Measurements from ENCODE around the gene LARGE1.

LARGE1 gene

DNA sequence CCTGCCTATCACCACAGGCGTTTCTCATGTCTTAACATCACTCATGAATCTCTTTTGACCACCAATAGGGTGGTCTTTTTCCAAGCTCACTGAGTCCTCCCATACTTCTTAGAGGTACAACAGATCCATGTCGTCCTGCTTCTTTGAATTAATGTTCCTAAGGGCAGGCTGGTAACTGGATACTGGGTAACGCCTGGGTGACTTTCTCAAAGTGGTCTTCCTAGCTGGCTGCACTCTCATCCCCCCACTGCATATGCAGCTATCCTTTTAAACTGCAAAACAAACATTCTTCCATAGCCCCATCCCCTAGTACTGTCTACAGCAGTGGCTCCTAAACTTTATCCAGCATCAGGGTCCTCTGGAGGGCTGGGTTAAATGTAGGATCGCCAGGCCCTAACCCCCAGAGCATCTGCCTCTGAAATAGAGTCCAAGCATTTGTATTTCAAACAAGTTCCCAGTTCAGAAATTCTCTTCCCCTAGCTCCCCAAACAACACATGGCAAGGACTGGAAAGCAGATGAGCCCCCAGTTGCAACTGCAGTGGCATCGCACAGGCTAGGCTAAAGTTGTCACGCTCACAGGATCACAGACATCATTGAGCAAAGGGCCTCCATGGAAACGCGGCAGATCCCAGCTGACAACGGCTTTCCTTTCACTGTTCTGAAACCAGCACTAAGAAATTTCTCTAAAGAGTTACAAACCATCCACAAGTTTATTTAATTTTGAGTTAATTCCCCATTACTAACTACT, 204.9 kb downstream of the LARGE1 start:
- DNase-seq = no peak

DNA sequence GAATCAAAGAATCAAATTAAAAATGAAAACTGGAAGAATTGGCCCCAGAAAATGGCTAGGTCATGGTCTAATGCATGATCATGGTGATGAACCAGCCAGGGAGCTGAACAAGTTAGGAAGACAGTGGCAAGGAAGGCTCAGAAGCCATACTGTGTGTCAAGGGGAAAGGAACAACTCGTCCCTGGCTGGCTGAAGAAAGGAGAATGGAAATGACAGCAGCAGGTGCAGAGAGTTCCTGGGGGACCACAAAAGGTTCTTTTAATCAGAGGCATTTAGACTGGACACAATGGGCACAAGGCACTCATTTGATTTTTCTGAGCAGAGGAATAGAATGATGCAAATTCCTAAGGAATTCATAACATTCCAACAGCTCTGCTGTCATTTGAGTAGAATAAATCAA, 209.9 kb downstream of the LARGE1 start:
- no peak for DNase-seq

DNA sequence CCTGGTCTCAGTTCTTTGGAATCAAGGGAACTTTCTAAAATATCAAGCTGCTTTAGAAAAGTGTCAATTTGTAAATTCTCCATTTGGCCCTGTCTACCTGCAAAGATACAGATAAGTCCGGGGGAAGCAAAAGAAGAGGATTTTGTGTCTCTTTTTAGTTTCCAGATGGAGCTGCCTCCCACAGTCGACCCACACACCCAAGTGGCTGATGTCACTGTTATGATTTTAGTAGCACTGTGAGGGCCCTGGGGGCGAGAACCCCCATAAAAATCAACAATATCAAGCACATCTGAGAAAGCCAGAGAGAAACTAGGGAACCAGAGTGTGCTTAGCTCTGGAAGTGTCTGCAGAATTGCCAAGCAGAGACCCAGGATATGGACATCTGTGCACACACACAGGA, 212.7 kb downstream of the LARGE1 start:
- no peak for DNase-seq

DNA sequence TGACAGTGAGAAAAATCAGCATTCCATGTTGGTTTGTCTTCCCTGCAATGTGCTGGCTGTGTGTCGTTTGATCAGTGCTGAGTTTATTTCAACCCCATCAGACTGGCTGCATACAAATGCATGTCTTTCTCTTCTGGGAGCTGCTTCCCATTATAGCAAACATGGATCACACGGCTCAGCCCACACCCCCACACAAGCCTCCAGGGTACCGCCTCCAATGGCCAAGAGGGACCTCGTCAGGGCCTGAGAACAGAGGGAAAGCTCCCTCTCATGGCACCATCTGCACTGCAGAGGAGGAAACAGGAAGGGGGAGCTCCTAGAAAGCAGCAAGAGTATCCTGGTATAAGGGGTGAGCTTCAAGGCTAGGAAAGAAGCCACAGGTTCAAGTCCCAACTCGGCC, 214.2 kb downstream of the LARGE1 start:
- no peak for DNase-seq

DNA sequence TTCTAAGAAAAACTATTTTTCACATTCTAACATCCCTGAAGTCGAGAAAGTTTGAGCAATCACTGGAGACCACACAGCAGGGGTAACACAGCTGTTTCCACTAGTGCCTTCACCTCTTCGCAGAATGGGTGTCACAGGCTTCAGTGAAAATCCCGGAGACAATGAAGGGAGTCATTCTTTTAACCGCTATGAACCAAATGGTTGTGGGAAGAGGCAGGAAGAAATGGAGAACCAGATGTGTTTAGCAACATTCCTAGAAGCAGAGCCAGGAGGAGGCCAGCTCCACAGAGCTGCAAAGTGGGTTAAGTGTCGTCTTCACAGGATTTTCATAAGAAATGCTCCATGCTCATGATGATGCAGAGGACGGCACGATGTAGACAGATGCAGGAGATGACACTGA, 221.1 kb downstream of the LARGE1 start:
- DNase-seq = no peak

DNA sequence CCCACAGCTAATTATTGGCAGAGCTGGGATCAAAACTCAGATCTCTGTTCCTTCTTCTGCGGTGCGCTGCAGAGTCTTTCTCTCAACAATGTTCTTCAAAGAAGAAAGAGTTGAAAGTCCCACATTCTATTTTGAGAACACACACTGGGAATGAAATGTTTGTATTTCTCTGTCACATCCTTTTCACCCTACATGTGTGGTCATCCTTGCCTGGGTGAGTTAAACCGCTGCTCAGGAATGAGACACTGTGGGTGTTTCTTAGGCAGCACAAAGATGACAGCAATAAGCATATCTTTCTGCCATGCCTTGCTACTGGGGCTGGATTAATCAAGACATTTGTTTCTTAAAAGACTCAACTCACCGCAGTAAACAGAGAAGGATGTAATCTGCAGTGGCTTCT, 222.6 kb downstream of the LARGE1 start:
- DNase-seq = no peak

DNA sequence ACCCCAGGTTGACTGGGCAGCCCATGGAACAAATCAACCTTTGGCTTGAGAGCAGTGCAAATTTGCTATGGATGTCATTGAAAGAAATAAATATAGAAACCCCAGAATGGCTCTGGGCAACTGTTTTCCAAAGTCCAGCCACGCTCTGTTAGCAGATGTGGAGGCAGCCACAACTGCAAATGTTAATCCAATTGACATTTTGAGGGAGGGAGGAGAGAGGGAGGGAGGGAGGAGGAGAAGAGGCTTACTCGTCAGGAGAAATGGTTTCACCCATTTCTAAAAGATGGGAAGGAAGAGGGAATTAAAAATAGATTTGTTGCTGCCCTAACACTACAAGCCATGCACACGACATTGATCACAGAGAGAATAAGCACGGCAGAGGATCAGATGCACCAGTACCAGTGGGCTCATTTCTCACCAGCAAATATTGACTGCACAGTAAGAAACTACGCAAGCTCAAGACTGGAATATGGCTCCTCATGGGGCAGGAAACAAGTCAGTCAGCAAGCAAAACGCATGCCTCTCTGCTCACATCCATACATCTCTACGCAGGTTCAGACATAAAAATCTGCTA, 229.1 kb downstream of the LARGE1 start:
- DNase-seq = no peak

DNA sequence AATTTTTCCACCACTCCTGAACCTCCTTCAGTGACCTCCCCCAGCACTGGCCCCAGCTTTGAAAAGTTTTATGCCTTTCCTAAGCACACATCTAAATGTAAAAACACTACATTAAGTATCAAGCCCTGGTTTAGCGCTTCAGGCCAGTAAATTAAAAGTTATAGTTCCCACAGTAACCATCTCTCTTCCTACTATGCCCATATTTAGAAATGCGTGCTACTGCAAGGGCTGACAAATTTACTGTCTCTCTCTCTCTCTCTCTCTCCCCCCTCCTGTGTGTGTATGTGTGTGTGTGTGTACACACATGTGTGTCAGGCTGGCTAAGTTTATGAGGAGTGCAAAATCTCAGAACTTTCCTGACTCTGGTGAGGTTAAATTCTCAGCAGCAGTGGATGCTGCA, 231.4 kb downstream of the LARGE1 start:
- DNase-seq = no peak

DNA sequence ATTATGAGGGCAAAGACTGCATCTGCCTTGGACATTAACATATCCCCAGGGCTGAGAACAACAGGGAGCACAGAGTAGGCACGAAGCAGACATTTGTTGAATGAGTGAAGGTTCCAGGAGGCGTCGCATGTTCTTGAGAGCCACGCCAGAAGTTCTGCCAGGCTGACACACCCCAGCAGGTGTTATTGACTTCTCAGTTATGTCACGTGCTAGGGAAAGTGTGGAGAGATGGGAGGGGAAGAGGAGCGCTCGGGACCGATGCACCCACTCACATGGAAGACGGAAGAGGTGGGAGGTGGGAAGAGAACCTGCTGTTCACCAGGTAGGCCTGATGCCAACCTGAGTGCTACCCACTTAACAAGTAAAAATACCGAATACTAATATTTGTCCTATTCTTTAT, 232.8 kb downstream of the LARGE1 start:
- DNase-seq = no peak

DNA sequence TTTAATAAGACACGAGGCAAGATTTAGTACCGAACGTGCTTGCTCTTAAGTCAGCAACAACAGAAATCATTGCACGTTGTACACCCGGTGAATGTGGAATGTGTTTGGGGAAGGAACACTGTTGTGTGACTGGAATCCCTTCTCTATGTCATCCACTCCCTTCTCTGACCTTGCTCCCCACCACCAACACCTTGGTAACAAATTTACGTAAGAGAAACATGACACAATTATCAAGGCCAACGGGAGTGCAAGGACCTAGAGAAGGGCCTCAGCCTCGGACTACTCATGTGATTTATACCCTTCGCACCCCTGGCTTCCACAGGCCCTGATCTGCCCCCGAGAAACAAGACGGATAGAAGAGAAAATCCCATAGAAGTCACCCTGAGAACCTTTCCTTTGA, 236.2 kb downstream of the LARGE1 start:
- no peak for DNase-seq

DNA sequence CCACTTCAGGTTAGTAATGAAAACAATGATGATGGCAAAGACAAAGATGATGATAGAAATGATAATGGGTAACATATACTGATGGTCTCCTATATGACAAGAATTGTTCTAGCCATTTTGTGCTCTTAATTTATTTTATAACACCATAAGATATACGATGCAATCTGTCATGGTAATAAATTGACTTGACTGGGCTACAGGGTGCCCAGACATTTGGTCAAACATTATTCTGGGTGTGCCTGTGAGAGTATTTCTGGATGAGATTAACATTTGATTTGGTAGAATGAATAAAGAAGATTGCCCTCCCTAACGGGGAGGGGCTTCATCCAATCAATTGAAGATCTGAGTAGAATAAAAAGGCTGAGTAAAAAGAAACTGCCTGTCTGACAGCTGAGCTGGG, 237.3 kb downstream of the LARGE1 start:
- DNase-seq = no peak

DNA sequence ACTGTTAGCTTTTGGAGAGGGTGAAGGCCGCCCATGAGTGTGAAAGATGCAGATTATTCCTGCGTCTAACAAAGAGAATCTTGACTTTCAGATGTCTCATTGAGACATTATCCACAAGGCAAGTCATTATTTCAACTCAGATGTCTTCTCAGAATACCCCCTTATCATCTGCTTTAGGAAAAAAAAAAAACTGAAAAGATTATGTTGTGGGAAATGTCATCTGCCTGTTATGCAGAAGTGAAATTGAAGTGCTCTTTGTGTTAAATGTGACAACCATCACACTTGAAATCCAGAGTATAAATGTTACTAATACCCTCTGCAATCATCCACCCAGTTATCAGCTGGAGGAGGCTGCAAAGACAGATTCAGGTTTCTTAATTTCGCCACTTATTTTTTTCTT, 239.6 kb downstream of the LARGE1 start:
- DNase-seq = no peak

DNA sequence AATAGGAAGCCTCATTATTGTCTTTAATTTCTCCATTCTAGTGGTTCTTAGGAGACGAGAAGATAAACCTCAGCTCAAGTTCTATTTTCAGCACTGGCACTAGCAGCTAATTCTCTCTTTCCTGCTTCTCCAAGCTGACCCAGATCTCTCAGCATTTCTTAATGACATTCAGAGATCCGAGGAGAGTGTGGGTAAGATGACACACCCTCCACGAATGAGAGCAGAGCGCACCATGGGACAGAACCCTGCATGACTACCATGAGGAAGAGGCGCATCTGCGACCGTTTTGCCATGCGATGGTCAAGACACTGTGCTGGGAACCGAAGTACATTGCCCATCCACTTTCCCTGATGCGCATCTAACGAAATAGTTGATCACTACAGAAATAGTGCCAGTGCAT, 241.8 kb downstream of the LARGE1 start:
- DNase-seq = no peak

DNA sequence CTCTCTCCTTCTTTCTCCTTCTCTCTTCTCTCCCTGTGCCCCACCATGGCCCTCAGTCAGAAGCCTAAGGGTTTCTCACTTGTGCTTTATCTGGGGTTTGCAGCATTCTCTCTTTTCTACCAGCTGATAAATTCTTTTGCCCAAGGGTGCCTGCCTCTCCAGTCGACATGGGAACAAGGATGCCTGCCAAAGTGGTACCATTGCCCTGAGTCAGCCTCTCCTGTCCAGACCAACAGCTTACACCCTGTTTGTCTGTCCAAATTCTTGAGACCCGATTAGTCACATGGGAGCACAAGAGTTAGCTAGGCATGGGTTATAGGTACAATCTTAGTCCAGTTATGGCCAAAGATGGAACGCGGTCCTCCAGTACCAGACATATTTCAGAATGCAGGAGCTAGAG, 242.7 kb downstream of the LARGE1 start:
- DNase-seq = no peak

DNA sequence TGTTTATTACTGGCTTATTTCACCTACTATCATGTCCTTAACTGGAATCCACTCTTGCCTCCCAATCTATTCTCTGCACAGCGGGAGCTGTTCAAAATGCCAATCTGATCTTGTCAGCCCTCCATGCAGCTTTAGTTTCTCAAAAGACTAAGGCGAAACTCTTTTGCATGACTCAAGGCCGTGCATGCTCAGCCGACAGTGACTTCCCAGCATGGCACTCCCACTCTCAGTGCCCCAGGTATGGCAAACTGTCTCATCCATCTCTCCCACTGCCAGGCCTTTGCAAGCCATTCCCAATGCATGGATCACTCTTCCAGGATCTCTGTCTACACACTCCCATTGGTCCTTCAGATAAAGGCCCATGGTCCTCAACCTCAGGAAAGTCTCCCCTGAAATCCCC, 245.9 kb downstream of the LARGE1 start:
- no peak for DNase-seq

DNA sequence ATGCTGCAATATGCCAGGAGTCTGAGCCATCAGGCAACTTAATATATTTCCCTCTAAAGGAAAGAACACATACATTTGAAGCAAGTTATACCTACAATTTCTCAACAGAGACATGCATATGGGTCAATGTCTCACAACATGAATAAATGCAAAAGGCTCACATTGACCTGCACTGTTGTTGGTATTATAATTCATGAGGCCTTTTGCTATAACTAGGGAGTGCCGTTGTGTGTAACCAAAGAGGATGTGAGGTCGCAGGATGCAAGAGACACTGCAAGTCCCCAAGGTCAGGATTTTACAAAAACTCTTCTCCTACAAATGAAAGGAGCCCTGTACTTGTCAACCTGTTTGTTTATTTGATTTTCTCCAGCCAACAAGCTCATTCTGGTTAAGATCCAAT, 250.5 kb downstream of the LARGE1 start:
- no peak for DNase-seq

DNA sequence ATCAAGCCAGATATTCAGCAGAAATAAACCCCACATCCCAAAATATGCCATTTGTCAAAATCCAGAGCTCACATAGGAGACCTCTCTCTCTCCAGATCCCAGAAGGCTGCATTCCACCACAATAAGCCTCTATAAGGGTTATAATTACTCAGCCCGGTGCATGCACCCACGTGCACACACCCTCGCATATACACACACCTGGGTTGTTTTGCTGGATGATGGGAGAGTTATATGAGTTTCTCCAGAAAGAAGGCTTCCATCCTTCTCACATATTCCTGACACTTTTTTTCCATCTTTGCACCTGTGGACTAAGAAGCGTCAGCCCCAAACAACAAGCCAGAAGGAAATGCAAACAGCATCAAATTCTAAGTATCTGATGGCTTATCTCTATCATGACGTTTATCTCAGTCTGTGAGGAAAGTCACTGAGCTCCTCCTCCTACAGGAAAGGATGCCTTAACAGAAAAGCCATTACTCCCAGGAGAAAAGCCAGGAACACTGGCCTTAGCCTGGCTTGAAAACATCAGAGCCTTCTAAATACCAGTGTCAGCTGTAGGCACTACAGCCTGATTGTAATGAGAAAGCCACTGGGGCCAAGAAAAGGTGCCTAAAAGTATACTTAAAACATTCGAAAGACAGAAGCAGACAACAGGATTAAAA, 253.2 kb downstream of the LARGE1 start:
- DNase-seq = no peak

DNA sequence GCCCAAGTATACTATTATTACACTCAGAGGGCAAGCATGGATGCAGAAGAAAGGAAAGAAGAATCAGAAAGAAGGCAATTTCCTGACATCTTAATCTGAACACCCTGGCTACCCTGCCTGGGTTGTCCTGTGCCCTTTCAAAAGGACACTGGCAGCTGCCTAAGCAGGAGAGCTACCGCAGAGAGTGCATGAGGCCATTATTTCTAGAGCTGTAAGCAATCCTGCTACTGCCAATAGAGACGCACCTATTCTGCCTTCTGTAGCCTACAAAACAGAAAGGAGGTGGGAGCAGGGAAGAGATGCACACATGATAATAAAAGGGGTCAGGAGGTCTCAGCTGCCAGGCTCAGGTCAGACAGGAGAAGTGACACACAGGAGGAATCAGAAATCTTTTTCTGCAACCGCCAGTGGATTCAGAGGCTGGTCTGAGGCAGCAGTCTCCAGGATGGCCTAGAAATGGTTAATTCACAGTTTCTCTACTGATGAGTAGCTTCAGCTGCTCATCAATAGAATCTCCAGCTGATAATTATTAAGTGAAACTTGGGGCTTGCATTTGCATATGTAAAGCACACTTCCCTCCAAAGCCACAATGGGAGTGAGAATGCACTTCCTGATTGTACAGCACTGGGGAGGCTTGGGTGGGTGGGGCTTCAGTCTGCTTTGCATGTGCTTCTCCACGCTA, 253.9 kb downstream of the LARGE1 start:
- DNase-seq = no peak

DNA sequence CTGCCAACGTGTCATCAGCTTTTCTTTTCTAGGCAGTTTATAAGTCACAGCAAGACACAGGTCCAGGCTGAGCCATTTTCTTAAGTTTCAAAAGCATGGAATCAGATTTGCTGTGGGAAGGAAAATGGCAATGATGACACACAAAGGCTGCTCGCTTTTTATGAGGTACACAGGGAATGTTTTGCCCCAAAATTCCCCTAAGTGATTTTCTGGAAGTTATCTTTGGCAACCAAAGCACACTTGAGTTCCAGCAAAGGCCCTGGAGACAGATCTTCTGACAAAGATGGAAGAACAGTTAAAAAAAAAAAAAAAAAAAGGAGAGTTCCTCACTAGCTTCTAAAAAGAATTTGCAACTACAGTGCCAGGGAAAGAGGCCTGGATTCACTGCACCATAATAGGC, 260.8 kb downstream of the LARGE1 start:
- no peak for DNase-seq

DNA sequence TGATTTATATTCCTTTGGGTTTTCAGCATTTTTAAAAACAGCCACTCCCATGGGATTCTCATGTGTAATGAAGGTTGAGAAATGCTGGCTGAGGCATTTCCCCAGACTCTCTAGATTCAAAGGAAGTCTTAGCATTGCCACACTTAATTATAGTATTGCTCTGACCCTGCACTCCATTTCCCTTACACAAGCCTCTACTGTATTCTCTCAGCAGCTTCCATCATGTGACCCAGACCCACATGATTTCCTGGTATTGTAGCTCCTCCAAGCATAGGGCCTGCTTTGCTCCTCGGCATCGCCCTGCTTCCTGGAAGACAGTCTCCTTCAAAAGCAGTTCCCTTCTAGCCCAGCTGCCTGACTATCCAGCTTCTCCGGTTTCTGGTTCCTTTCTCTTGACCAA, 261.5 kb downstream of the LARGE1 start:
- DNase-seq = no peak

DNA sequence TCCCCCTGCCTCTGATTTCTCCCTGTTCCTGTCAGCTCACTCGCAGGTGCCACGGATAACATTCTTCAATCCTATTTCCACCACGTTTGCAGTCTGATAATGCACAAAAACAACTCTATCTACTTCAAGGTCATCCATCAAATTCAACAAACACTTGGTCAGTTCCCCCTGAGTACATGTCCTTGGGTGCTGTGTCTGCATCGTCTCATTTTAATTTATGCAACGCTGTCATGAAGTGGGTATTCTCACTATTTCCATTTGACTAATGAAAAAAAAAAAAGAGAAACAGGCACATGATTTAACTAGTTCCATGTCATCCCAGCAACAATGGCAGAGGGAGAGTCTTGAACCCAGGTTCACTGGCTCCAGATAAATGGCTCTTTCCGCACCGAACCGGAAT, 262.6 kb downstream of the LARGE1 start:
- no peak for DNase-seq

DNA sequence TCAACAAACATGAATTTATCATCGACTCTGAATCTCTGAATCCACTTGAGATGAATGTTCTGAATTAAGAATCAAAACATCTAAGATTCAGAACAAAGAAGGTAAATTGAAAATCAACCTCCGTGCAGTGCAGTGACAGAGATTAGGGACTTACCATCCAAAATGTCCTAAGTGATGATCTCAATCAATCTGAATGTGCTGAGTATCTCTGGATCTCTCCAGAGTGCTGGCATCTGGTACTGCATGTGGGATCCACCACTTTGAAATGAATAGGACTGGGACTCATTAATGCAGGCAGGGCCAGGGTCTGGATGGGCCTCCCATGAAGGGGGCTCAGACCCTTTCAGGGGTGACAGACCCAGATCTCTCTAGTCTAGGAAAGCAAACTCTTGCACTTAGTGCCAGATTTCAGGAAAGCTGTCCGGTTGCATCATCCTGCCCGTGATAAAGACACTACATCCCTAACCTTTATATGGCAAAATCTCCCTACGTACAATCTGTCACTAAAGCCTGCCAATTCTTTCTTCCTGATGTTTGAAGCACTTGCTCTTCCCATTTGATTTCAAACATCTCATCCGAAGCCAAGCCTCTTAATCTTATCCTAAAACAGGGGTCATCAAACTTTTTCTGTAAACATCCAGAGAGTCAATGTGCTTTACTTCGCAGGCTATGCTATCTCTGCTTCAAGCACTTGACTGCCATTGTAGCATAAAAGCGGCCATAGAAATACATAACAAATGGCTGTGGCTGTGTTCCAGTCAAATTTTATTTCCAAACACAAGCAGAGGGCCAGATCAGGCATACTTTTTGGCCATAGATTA, 263.3 kb downstream of the LARGE1 start:
- DNase-seq = no peak
